NCI-H2196 treated with DMSO at 0.1 percent for 48 hours (cell line): Measurements from ENCODE around the gene PDS5A.
"Not testable (repeated sequence)": the region's sequence is repeated elsewhere in the genome, so short reads cannot be mapped to it uniquely, and the experiment has no call there.

Experiments
- DNase-seq: peaks from one replicate; lab custom pipeline; 2025; ENCODE audit not compliant: unreplicated experiment; lab: John Stamatoyannopoulos, UW

Gene PDS5A

DNA sequence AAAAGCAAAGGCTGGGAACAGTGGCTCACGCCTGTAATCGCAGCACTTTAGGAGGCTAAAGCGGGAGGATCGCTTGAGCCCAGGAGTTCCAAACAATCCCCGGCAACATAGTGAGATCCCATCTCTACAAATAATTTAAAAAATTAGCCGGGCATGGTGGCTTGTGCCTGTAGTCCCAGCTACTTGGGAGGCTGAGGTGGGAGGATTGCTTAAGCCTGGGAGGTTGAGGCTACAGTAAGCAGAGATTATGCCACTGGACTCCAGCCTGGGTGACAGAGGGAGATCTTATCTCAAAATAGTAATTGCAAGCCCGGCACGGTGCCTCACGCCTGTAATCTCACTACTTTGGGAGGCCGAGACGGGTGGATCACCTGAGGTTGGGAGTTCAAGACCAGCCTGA is 139.3 kb downstream of the PDS5A start:
- not testable (repeated sequence) for DNase-seq

GRCh38 chr4:39834269-39834668 is 143.4 kb downstream of the PDS5A start:
- DNase-seq = no peak

DNA sequence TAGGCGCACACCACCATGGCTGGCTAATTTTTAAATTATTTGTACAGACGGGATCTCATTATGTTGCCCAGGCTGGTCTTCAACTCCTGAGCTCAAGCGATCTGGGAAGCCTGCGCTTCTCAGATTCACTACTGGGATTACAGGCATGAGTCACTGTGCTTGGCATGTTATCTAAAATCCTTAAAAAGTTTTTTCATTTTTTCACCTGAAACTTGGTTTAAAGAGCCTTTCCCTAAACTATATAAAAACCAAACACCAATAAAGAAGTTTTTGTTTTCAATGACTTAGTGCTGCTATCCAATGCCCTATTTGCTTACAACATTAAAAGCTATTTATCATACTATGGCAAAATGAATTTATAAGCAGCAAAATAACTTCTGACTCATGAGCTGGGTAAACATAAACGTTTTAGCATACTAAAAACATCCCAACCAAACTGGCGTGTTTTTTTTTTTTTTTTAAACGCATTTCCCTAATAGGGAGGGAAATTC is 151.9 kb downstream of the PDS5A start:
- no peak for DNase-seq

GRCh38 chr4:39825090-39825489 is 152.6 kb downstream of the PDS5A start:
- DNase-seq = no peak

- DNase-seq = no peak
Measured at GRCh38 chr4:39823191-39823590, 154.5 kb downstream of the PDS5A start.

DNA sequence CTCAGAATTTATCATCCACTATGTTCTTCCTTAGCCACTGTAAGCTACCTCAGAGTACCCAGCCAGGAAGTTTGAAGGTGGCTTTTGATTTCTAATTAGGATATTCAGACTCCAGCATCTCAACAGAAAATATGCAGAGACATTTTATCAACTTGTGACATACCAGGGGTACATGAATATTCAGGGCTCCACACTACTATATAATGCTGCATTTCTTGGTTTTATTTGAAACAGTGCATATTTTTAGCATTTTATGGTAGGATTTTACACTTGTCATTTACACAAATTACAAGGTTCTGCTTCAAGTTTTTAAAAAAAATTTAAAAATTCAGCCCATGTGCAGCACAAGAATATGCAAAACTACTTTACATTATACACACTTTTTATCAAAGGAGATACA is 155.0 kb downstream of the PDS5A start:
- no peak for DNase-seq

- DNase-seq = no peak
Measured at GRCh38 chr4:39821951-39822350, 155.8 kb downstream of the PDS5A start.

GRCh38 chr4:39820186-39820585 is 157.5 kb downstream of the PDS5A start:
- DNase-seq = no peak

GRCh38 chr4:39818646-39819045 is 159.1 kb downstream of the PDS5A start:
- no peak for DNase-seq

DNA sequence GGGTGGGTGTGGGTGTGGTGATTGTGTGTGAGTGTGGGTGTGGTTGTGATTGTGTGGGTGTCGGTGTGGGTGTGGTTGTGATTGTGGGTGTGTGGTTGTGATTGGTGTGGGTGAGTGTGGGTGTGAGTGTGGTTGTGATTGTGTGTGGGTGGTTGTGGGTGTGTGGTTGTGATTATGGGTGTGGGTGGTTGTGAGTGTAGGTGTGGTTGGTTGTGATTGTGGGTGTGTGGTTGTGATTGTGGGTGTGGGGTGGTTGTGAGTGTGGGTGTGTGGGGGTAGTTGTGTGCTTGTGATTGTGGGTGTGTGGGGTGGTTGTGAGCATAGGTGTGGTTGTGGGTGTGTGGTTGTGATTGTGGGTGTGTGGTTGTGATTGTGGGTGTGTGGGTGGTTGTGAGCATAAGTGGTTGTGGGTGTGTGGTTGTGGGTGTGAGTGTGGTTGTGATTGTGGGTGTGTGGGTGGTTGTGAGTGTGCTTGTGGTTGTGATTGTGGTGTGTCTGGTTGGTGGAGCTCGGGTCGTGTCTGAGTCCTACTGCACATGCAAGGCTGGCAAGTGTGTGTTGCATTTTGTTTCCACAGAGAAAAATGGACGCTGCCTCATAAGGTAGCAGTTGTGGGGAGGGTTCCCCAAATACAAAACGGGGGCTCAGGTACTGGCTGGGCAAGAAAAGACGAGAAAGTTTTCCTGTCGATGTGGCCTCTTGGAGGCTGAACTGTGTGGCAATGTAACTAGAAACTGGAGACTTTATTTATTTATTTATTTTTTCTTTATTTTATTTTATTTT is 163.1 kb downstream of the PDS5A start:
- DNase-seq = no peak

DNA sequence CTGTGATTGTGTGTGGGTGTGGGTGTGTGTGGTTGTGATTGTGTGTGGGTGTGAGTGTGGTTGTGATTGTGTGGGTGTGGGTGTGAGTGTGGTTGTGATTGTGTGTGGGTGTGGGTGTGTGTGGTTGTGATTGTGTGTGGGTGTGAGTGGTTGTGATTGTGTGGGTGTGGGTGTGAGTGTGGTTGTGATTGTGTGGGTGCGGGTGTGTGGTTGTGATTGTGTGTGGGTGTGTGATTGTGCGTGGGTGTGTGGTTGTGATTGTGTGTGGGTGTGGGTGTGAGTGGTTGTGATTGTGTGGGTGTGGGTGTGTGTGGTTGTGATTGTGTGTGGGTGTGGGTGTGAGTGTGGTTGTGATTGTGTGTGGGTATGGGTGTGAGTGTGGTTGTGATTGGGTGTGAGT is 163.9 kb downstream of the PDS5A start:
- DNase-seq = not testable (repeated sequence)

DNA sequence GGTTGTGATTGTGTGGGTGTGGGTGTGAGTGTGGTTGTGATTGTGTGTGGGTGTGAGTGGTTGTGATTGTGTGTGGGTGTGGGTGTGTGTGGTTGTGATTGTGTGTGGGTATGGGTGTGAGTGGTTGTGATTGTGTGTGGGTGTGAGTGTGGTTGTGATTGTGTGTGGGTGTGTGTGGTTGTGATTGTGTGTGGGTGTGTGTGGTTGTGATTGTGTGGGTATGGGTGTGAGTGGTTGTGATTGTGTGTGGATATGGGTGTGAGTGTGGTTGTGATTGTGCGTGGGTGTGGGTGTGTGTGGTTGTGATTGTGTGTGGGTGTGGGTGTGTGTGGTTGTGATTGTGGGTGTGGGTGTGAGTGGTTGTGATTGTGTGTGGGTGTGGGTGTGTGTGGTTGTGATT is 164.7 kb downstream of the PDS5A start:
- not testable (repeated sequence) for DNase-seq

GRCh38 chr4:39812500-39812899 is 165.2 kb downstream of the PDS5A start:
- no peak for DNase-seq

DNA sequence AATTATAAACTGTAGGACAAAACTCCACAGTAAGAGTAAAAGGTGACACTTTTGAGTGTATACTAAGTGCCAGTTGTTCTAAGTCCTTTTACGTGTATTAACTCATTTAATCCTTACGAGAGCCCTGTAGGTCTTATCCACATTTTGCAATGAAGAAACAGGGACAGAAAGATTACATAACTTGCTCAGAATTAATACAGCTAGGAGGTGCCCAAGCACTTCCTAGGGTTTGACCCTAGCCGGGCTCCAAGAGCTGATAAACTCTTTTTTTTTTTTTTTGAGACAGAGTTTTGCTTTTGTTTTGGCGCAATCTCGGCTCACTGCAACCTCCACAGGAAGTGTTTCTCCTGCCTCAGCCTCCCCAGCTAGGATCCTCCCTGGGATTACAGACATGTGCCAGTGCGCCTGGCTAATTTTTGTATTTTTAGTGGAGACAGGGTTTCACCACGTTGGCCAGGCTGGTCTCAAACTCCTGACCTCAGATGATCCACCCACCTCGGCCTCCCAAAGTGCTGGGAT is 169.4 kb downstream of the PDS5A start:
- DNase-seq = no peak

DNA sequence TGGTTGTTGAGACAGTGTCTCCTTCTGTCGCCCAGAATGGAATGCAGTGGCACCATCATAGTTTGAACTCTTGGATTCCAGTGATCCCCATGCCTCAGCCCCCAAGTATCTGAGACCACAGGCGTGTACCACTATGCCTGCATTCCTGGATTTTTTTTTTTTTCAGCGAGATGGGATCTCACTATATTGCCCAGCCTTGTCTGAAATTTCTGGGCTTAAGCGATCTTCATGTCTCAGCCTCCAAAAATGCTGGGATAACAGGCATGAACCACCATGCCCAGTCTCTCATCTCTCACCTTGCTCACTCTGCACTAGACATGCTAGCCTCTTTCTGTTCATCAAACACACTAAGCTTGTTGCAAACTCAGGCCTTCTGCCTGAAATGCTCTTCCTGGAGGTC is 175.7 kb downstream of the PDS5A start:
- DNase-seq = no peak

DNA sequence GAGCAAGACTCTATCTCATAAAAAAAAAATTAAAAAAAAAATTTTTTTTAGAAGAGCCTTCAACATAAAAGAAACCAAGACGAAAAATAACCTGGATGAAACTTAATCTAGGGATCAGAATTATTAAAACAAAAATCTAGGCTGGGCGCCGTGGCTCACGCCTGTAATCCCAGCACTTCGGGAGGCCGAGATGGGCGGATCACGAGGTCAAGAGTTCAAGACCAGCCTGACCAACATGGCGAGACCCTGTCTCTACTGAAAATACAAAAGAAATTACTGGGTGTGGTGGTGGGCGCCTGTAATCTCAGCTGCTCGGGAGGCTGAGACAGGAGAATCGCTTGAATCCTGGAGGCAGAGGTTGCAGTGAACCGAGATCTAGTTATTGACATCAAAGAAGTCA is 184.7 kb downstream of the PDS5A start:
- DNase-seq = not testable (repeated sequence)

GRCh38 chr4:39792529-39792928 is 185.2 kb downstream of the PDS5A start:
- DNase-seq = no peak

DNA sequence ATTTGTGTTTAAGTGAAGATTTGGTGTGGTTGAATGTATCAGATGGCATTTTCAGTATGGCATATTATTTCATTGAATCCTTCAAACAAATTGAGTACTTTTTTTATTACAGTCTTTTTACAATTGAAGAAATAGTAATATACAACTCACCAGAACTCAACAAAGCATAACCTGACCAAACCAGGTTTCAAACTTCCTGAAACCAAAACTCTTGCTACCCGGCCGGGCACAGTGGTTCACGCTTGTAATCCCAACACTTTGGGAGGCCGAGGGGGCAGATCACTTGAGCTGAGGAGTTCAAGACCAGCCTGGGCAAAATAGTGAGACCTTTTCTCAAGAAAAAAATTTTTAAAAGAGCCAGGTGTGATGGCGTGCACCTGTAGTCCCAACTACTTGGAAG is 185.6 kb downstream of the PDS5A start:
- no peak for DNase-seq

- no peak for DNase-seq
Measured at GRCh38 chr4:39786838-39787237, 190.9 kb downstream of the PDS5A start.

GRCh38 chr4:39785083-39785482 is 192.6 kb downstream of the PDS5A start:
- DNase-seq = no peak

GRCh38 chr4:39781988-39782387 is 195.7 kb downstream of the PDS5A start:
- not testable (repeated sequence) for DNase-seq
